ENCODE measurements around the gene SUCNR1. TPM values are rescaled to one million over a fixed set of nuclear protein-coding genes. Genes with fewer than 3 reads are reported as not detected.

SUCNR1 gene
- total RNA-seq, 1 donor from 2014 or later: 0.49 TPM

DNA sequence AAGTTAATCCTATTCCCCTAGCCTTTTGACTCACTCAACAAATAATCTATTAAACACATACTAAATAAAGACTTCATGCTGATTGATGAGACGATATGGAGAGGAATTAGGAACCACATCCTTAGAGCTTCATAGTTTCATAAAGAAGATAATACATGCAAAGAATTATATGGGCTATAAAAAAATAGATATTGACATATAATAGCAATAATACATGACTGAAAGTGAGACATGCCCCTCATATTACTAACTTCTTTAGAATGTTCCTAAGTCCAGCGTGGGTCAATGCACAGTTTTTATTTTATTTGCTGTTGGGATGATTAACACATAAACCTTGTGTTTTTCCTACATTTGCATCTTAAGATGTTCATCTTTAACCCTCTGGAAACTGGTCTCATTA, 32.2 kb downstream of the SUCNR1 start:
- Histone ChIP-seq H3K27ac (no peak overlapping the region), H3K36me3 (no peaks in the 10 kb centered on the region), H3K4me3 (no peak overlapping the region), H3K4me1 (peaks cover 9% of the 10 kb centered on the region), H3K9me3 (no peaks in the 10 kb centered on the region), H3K27me3 (no peaks in the 10 kb centered on the region)
- intact Hi-C loops (cut with DNase I): no loop called here
- TF ChIP-seq POLR2AphosphoS5 (IDR thresholded peaks at IDR 0.05; ENCODE audit: insufficient read depth in 1 of 2, low read depth in 1 of 2): no peak
- TF ChIP-seq, protein P1, sequence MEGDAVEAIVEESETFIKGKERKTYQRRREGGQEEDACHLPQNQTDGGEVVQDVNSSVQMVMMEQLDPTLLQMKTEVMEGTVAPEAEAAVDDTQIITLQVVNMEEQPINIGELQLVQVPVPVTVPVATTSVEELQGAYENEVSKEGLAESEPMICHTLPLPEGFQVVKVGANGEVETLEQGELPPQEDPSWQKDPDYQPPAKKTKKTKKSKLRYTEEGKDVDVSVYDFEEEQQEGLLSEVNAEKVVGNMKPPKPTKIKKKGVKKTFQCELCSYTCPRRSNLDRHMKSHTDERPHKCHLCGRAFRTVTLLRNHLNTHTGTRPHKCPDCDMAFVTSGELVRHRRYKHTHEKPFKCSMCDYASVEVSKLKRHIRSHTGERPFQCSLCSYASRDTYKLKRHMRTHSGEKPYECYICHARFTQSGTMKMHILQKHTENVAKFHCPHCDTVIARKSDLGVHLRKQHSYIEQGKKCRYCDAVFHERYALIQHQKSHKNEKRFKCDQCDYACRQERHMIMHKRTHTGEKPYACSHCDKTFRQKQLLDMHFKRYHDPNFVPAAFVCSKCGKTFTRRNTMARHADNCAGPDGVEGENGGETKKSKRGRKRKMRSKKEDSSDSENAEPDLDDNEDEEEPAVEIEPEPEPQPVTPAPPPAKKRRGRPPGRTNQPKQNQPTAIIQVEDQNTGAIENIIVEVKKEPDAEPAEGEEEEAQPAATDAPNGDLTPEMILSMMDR (IDR thresholded peaks at IDR 0.05): no peak
- TF ChIP-seq POLR2A (IDR thresholded peaks at IDR 0.05): no peak
- no peak for DNase-seq (ENCODE audit: extremely low spot score in 2 of 2)

DNA sequence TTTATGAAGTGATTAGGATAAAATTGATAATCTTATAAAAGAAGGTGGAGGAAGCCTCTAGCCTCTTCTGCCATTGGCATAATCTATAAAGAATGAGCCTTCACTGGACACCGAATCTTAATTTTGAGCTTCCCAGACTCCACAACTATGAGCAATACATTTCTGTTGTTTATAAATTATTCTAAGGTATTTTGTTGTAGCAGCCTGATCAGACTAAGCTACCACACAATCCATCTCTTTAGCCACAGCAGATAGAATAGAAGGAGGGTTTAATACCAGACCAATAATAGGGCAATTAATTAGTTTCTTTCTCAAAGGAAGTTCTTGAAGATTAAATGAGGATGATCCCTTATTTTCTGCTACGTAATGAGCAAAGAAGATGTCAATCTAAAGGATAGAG, 33.3 kb downstream of the SUCNR1 start:
- Histone ChIP-seq H3K36me3 (no peaks in the 10 kb centered on the region), H3K4me3 (no peak overlapping the region), H3K9me3 (no peaks in the 10 kb centered on the region), H3K4me1 (peaks cover 9% of the 10 kb centered on the region), H3K27ac (no peak overlapping the region), H3K27me3 (no peaks in the 10 kb centered on the region)
- intact Hi-C loops (cut with DNase I): no loop called here
- DNase-seq (ENCODE audit: extremely low spot score in 2 of 2): no peak
- TF ChIP-seq POLR2A (IDR thresholded peaks at IDR 0.05): no peak

DNA sequence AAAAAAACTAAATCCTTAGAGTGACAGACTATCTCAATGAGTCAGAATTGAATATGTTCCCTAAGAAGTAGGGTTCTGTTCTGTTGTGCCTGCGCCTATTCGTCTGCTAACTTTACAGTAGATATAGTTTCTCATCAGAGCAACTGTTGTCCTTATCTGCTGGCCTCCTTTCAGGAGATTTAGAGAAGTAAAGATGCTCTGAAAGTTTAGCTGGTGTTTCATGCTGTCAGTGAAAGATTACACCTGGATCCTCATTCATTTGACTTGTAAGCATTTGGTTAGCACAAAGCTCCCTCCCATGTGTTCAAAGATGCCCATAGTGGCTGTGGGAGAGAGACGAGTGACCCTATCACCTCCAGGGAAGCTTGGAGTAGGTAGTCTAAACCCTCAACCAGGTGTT, 35.0 kb downstream of the SUCNR1 start:
- intact Hi-C loops (cut with DNase I): no loop called here
- TF ChIP-seq, protein P1 (IDR thresholded peaks at IDR 0.05): no peak
- TF ChIP-seq POLR2AphosphoS5 (IDR thresholded peaks at IDR 0.05; ENCODE audit: insufficient read depth in 1 of 2, low read depth in 1 of 2) (no peak), POLR2A (IDR thresholded peaks at IDR 0.05) (no peak)

DNA sequence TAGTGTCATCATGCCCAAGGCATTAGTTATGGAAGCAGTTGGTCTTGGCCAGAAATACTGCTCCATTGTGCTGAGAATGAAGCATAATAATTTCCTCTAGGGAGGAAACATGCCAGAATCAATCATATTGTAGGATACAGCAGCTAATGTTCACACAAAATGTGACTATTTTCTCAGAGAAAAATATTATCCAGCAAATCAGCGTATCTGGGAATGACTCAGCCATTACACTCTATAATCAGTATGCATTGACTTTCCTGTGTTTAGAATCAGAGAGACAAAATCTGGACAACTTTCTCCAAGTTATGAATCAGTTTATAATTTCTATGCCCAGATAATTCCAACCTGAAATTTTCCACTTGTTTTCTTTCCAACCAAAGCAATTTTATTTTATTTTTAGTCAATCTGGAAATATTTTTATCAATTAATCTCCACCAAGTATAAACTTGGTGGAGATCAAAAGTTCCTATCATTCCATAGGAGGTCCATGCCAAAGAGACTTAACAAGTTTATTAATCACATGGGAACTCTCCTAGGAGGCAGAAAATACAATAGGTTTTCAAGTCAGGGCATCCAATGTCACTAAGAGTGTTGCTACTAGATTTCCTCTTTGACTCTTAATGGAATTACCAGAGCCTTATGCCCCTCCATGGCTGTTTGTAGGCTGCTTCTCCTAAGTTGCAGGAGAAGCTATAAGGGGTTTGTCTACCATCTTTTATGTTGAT, 36.4 kb downstream of the SUCNR1 start:
- DNase-seq (ENCODE audit: extremely low spot score in 2 of 2): no peak
- intact Hi-C loops (cut with DNase I): no loop called here

More for the DNA sequence above, 35.0 kb downstream of the SUCNR1 start:
- H3K27me3 ChIP-seq: no peaks in the 10 kb centered on the region
- peaks cover 3% of the 10 kb centered on the region for H3K4me1 ChIP-seq
- no peak overlapping the region for H3K4me3 ChIP-seq
- no peak for DNase-seq (ENCODE audit: extremely low spot score in 2 of 2)
- no peak overlapping the region for H3K27ac ChIP-seq
- H3K36me3 ChIP-seq: no peaks in the 10 kb centered on the region
- H3K9me3 ChIP-seq: no peaks in the 10 kb centered on the region

DNA sequence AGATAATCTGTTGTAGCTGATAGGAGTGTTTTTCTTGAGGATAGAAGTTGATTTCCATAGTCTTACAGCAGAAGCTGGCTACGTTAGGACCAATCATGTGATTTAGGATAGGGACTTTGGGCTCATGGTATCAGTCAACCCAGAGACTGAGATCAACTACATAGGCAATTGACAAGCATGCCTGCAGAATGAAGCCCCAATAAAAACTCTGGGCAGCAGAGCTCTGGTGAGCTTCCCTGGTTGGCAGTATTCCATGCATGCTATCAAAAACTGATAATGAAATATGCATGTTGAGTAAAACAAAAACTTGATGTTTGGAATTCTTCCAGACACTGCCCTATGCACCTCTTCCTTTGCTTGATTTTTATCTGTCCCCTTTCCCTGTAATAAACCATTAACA, 38.0 kb downstream of the SUCNR1 start:
- TF ChIP-seq, protein P1 (IDR thresholded peaks at IDR 0.05): no peak
- TF ChIP-seq POLR2A (IDR thresholded peaks at IDR 0.05) (no peak), POLR2AphosphoS5 (IDR thresholded peaks at IDR 0.05; ENCODE audit: insufficient read depth in 1 of 2, low read depth in 1 of 2) (no peak)
- no peaks in the 10 kb centered on the region for H3K4me1 ChIP-seq
- H3K9me3 ChIP-seq: no peaks in the 10 kb centered on the region
- H3K27me3 ChIP-seq: no peaks in the 10 kb centered on the region
- intact Hi-C loops (cut with DNase I): no loop called here
- H3K36me3 ChIP-seq: no peaks in the 10 kb centered on the region
- H3K4me3 ChIP-seq: no peak overlapping the region
- DNase-seq (ENCODE audit: extremely low spot score in 2 of 2): no peak
- H3K27ac ChIP-seq: no peak overlapping the region

More for the DNA sequence above, 36.4 kb downstream of the SUCNR1 start:
- Histone ChIP-seq H3K36me3 (no peaks in the 10 kb centered on the region), H3K4me1 (no peaks in the 10 kb centered on the region), H3K27ac (no peak overlapping the region), H3K4me3 (no peak overlapping the region), H3K9me3 (no peaks in the 10 kb centered on the region), H3K27me3 (no peaks in the 10 kb centered on the region)
- TF ChIP-seq POLR2A (IDR thresholded peaks at IDR 0.05) (no peak), POLR2AphosphoS5 (IDR thresholded peaks at IDR 0.05; ENCODE audit: insufficient read depth in 1 of 2, low read depth in 1 of 2) (no peak)
- TF ChIP-seq, protein P1 (IDR thresholded peaks at IDR 0.05): no peak
